ENCODE data around the gene TMEM135. TPM values are rescaled to one million over a fixed set of nuclear protein-coding genes. Genes with fewer than 3 reads are reported as not detected.

TMEM135 gene
- total RNA-seq, 1 donor from 2014 or later, result 16.4 TPM

DNA sequence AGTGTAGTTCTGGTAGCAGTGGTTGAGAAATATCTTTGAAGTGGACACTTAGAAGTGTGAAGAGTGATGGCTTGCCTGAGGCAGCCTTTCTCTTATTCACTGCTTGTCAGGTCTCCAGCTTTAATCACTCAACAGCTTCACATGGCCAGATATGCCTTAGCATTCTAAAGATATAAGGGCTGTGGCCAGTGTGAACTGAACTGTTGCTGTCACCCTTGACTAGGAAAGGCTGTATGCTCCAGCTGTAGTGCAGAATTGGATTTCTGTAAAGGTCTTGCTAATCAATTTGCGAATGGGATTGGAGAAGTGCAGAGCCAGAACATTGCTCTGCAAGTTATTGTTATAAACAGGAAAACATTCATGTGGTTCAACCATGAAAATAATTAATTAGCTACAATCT is 266.7 kb downstream of the TMEM135 start:
- no peaks in the 10 kb centered on the region for H3K9me3 ChIP-seq (replicated peaks)
- no peaks in the 10 kb centered on the region for H3K27me3 ChIP-seq (ENCODE audit: low read depth)
- intact Hi-C loops (cut with micrococcal nuclease), result no loop called here
- H3K36me3 ChIP-seq, result peaks cover under 1% of the 10 kb centered on the region
- no peak for DNase-seq
- no peak overlapping the region for H3K27ac ChIP-seq (replicated peaks)
- peaks cover 57% of the 10 kb centered on the region for H3K4me1 ChIP-seq
- H3K4me3 ChIP-seq, result no peak overlapping the region
- TF ChIP-seq, protein P1, sequence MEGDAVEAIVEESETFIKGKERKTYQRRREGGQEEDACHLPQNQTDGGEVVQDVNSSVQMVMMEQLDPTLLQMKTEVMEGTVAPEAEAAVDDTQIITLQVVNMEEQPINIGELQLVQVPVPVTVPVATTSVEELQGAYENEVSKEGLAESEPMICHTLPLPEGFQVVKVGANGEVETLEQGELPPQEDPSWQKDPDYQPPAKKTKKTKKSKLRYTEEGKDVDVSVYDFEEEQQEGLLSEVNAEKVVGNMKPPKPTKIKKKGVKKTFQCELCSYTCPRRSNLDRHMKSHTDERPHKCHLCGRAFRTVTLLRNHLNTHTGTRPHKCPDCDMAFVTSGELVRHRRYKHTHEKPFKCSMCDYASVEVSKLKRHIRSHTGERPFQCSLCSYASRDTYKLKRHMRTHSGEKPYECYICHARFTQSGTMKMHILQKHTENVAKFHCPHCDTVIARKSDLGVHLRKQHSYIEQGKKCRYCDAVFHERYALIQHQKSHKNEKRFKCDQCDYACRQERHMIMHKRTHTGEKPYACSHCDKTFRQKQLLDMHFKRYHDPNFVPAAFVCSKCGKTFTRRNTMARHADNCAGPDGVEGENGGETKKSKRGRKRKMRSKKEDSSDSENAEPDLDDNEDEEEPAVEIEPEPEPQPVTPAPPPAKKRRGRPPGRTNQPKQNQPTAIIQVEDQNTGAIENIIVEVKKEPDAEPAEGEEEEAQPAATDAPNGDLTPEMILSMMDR (IDR thresholded peaks at IDR 0.05; ENCODE audit: borderline replicate concordance), result no peak

- peak overlapping the region; percentile 47 for H3K27ac ChIP-seq (replicated peaks)
- no peak for DNase-seq
- TF ChIP-seq, protein P1 (IDR thresholded peaks at IDR 0.05; ENCODE audit: borderline replicate concordance), result no peak
- intact Hi-C loops (cut with micrococcal nuclease), result no loop called here
- no peak overlapping the region for H3K4me3 ChIP-seq
- peaks cover 15% of the 10 kb centered on the region for H3K36me3 ChIP-seq
- peaks cover 45% of the 10 kb centered on the region for H3K4me1 ChIP-seq
- no peaks in the 10 kb centered on the region for H3K9me3 ChIP-seq (replicated peaks)
- no peaks in the 10 kb centered on the region for H3K27me3 ChIP-seq (ENCODE audit: low read depth)
Measured at GRCh38 chr11:87306262-87306851, 268.6 kb downstream of the TMEM135 start.

DNA sequence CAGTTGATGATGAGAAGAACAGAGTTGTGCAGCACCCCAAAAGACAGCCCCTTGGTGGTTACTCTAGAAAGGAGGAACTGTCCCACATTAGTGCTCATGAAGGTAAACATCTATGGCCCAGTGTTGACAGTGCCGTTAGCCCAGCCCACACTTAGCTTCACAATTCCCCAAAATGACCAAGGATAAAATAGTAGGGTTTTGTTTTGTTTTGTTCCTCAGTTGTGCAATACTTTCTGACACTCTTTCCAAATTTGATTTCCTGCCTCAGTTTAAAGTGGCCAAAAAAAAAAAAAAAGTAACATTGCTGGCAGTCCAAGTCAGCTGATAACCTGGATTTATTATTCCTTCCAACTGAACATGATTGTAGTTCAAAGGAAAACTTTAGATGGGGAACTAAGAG is 269.4 kb downstream of the TMEM135 start:
- TF ChIP-seq, protein P1 (IDR thresholded peaks at IDR 0.05; ENCODE audit: borderline replicate concordance), result no peak
- H3K4me1 ChIP-seq, result peaks cover 38% of the 10 kb centered on the region
- H3K27me3 ChIP-seq (ENCODE audit: low read depth), result no peaks in the 10 kb centered on the region
- H3K9me3 ChIP-seq (replicated peaks), result no peaks in the 10 kb centered on the region
- H3K4me3 ChIP-seq, result no peak overlapping the region
- no peak for DNase-seq
- H3K27ac ChIP-seq (replicated peaks), result peak overlapping the region; percentile 47
- intact Hi-C loops (cut with micrococcal nuclease), result no loop called here
- peaks cover 15% of the 10 kb centered on the region for H3K36me3 ChIP-seq

- DNase-seq, result no peak
- Histone ChIP-seq H3K27ac (replicated peaks) (no peak overlapping the region), H3K36me3 (peaks cover 34% of the 10 kb centered on the region), H3K4me1 (no peaks in the 10 kb centered on the region), H3K27me3 (ENCODE audit: low read depth) (no peaks in the 10 kb centered on the region), H3K4me3 (no peak overlapping the region), H3K9me3 (replicated peaks) (no peaks in the 10 kb centered on the region)
- TF ChIP-seq, protein P1 (IDR thresholded peaks at IDR 0.05; ENCODE audit: borderline replicate concordance), result no peak
- intact Hi-C loops (cut with micrococcal nuclease), result no loop called here
Measured at GRCh38 chr11:87315229-87315628, 277.5 kb downstream of the TMEM135 start.

GRCh38 chr11:87316491-87316890 is 278.8 kb downstream of the TMEM135 start:
- Histone ChIP-seq H3K4me3 (no peak overlapping the region), H3K9me3 (replicated peaks) (no peaks in the 10 kb centered on the region), H3K36me3 (peaks cover 34% of the 10 kb centered on the region), H3K27ac (replicated peaks) (no peak overlapping the region), H3K27me3 (ENCODE audit: low read depth) (no peaks in the 10 kb centered on the region), H3K4me1 (no peaks in the 10 kb centered on the region)
- TF ChIP-seq, protein P1 (IDR thresholded peaks at IDR 0.05; ENCODE audit: borderline replicate concordance), result no peak
- DNase-seq, result no peak
- intact Hi-C loops (cut with micrococcal nuclease), result no loop called here
